HepG2 (cell line): ENCODE measurements around the gene MNT. TPM values are rescaled to one million over a fixed set of nuclear protein-coding genes. Genes with fewer than 3 reads are reported as not detected.

Experiments used
- ADNP ChIP-seq: sonication (generic); formaldehyde crosslinking; IDR thresholded peaks from 2 replicates; pipeline ENCODE4 v1.4.0; 2020; ENCODE audit warnings: missing genetic modification reagents
- ARNTL ChIP-seq: sonication (generic); formaldehyde crosslinking; IDR thresholded peaks from 2 replicates; pipeline ENCODE4 v1.4.0; 2020; ENCODE audit warnings: mild to moderate bottlenecking, missing genetic modification reagents
- ATF1 ChIP-seq: IDR thresholded peaks from 2 replicates; pipeline ENCODE4 v1.6.1; 2016; ENCODE audit warnings: mild to moderate bottlenecking, control low read depth
- BORCS8-MEF2B ChIP-seq: sonication (generic); formaldehyde crosslinking; IDR thresholded peaks from 2 replicates; pipeline ENCODE4 v1.8.0; 2022; ENCODE audit warnings: mild to moderate bottlenecking, missing genetic modification reagents
- DMAP1 ChIP-seq: IDR thresholded peaks from 2 replicates; pipeline ENCODE4 v1.6.1; 2016
- KLF15 ChIP-seq: sonication (generic); formaldehyde crosslinking; IDR thresholded peaks from 2 replicates; pipeline ENCODE4 v1.8.1; 2023; ENCODE audit warnings: borderline replicate concordance, mild to moderate bottlenecking, inconsistent platforms, missing genetic modification reagents, mixed read lengths
- MTF2 ChIP-seq: sonication (generic); formaldehyde crosslinking; IDR thresholded peaks from 2 replicates; pipeline ENCODE4 v1.5.0; 2020; ENCODE audit warnings: missing genetic modification reagents, borderline replicate concordance
- MYC ChIP-seq: sonication (generic); formaldehyde crosslinking; IDR thresholded peaks from 2 replicates; pipeline ENCODE4 v1.9.0; 2021; ENCODE audit warnings: missing genetic modification reagents, borderline replicate concordance
- NCOA1 ChIP-seq: sonication (generic); formaldehyde crosslinking; IDR thresholded peaks from 2 replicates; pipeline ENCODE4 v1.9.0; 2021; ENCODE audit warnings: missing genetic modification reagents
- ZNF562 ChIP-seq: sonication (generic); formaldehyde crosslinking; IDR thresholded peaks from 2 replicates; pipeline ENCODE4 v1.8.0; 2022; ENCODE audit warnings: missing genetic modification reagents, borderline replicate concordance
- ZNF672 ChIP-seq: sonication (generic); formaldehyde crosslinking; IDR thresholded peaks from 2 replicates; pipeline ENCODE4 v1.8.1; 2022; ENCODE audit warnings: missing genetic modification reagents
- polyA plus RNA-seq, 8 experiments: library from polyadenylated mRNA; depleted of rRNA in 3 of 8; stranded (reverse) in 7 of 8; unstranded in 1 of 8; fragments of >200 nt; fragmentation: Illumina TruSeq in 4 of 8; extraction: Trizol in 4 of 8; gene quantifications; 2 replicates each; pipeline versions ENCODE4 v1.2.1 to v1.2.3, GENCODE V29; 2011 to 2016; ENCODE audit warnings: low read depth in 4 of 8, missing spikeins in 1 of 8, mixed read lengths in 1 of 8; ENCODE audit not compliant: insufficient read depth in 1 of 8
- total RNA-seq, 5 experiments: library from RNA; depleted of rRNA; stranded (reverse); fragments of >200 nt; fragmentation: Illumina TruSeq; extraction: Trizol; gene quantifications; 2 replicates each; pipeline ENCODE4 v1.2.3, GENCODE V29; 2016; ENCODE audit warnings: low read depth in 1 of 5
- TF ChIP-seq, protein P1 (sequence below): sonication (generic); formaldehyde crosslinking; IDR thresholded peaks from 2 replicates; pipeline ENCODE4 v1.8.0; 2022; ENCODE audit warnings: low read depth, missing genetic modification reagents
- TF ChIP-seq, protein P2 (sequence below): sonication (generic); formaldehyde crosslinking; IDR thresholded peaks from 2 replicates; pipeline ENCODE4 v1.5.1; 2020; ENCODE audit warnings: missing genetic modification reagents, mild to moderate bottlenecking, borderline replicate concordance
- TF ChIP-seq, protein P3 (sequence below): sonication (generic); formaldehyde crosslinking; IDR thresholded peaks from 2 replicates; pipeline ENCODE4 v1.4.0; 2020; ENCODE audit warnings: missing genetic modification reagents, mild to moderate bottlenecking, borderline replicate concordance
- TF ChIP-seq, protein P4 (sequence below), 2 experiments: fragments of 450-650 bp in 1 of 2; sonication (generic) in 1 of 2; formaldehyde crosslinking; IDR thresholded peaks; 2 replicates each; pipeline versions ENCODE4 v1.5.0 to v1.8.0; 2020 to 2022; ENCODE audit warnings: mild to moderate bottlenecking in 1 of 2, missing genetic modification reagents in 1 of 2
- TF ChIP-seq, protein P5 (sequence below): sonication (generic); formaldehyde crosslinking; conservative IDR thresholded peaks from 2 replicates; pipeline ENCODE4 v1.8.1; 2023; ENCODE audit warnings: missing genetic modification reagents
- TF ChIP-seq, protein P6 (sequence below): sonication (generic); formaldehyde crosslinking; conservative IDR thresholded peaks from 2 replicates; pipeline ENCODE4 v1.4.0; 2020; ENCODE audit warnings: missing genetic modification reagents
- TF ChIP-seq, protein P7 (sequence below): sonication (generic); formaldehyde crosslinking; IDR thresholded peaks from 2 replicates; pipeline ENCODE4 v1.5.0; 2020; ENCODE audit warnings: missing genetic modification reagents

The MNT gene
- total and polyA plus RNA-seq, 2 of the 13 experiments (the other 11 are each of a cell fraction or from before 2014, with no cell fraction given), result 2.1 to 3.5 TPM

DNA sequence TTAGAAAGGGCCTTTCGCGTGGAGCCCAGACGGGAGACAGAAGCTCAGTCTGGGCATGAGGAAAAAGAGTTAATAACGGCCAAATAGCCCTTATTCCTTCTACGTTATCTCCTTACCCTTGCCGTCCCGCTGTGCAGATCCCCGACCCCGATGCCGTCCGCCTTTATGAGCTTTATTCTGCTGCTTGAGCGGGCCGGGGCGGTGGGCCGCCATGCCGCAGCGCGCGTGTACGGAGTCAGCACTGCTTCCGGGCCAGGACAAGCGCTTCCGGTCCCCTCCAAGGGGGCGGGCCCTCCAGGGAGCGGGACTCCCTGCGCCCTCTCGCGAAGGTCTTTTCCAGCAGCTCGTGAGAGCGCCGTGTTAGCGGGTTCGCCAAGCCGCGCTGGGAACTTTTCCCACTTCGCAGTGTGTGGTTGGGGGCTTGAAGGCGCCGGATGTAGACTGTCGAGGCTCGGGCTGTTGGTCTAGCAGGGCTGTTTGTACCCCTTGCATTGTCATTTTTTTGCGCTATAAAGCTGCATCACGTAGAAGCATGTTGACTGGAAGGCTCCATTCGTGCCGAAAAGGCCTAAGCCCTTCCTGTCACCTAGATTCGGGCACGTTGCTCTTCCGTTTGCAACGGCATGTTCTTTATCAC is 64.5 kb downstream of the MNT start, which contains the start of gene TSR1 (continued):
- TF ChIP-seq, protein P1, sequence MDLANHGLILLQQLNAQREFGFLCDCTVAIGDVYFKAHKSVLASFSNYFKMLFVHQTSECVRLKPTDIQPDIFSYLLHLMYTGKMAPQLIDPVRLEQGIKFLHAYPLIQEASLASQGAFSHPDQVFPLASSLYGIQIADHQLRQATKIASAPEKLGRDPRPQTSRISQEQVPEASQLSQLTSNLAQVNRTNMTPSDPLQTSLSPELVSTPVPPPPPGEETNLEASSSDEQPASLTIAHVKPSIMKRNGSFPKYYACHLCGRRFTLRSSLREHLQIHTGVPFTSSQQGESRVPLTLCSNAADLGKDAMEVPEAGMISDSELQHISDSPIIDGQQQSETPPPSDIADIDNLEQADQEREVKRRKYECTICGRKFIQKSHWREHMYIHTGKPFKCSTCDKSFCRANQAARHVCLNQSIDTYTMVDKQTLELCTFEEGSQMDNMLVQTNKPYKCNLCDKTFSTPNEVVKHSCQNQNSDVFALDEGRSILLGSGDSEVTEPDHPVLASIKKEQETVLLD, result peak; percentile 59; the same call in 1 of the 2 replicates
- TF ChIP-seq, protein P2, sequence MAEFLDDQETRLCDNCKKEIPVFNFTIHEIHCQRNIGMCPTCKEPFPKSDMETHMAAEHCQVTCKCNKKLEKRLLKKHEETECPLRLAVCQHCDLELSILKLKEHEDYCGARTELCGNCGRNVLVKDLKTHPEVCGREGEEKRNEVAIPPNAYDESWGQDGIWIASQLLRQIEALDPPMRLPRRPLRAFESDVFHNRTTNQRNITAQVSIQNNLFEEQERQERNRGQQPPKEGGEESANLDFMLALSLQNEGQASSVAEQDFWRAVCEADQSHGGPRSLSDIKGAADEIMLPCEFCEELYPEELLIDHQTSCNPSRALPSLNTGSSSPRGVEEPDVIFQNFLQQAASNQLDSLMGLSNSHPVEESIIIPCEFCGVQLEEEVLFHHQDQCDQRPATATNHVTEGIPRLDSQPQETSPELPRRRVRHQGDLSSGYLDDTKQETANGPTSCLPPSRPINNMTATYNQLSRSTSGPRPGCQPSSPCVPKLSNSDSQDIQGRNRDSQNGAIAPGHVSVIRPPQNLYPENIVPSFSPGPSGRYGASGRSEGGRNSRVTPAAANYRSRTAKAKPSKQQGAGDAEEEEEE (CRISPR knock-in tag), result no peak
- TF ChIP-seq, protein P3, sequence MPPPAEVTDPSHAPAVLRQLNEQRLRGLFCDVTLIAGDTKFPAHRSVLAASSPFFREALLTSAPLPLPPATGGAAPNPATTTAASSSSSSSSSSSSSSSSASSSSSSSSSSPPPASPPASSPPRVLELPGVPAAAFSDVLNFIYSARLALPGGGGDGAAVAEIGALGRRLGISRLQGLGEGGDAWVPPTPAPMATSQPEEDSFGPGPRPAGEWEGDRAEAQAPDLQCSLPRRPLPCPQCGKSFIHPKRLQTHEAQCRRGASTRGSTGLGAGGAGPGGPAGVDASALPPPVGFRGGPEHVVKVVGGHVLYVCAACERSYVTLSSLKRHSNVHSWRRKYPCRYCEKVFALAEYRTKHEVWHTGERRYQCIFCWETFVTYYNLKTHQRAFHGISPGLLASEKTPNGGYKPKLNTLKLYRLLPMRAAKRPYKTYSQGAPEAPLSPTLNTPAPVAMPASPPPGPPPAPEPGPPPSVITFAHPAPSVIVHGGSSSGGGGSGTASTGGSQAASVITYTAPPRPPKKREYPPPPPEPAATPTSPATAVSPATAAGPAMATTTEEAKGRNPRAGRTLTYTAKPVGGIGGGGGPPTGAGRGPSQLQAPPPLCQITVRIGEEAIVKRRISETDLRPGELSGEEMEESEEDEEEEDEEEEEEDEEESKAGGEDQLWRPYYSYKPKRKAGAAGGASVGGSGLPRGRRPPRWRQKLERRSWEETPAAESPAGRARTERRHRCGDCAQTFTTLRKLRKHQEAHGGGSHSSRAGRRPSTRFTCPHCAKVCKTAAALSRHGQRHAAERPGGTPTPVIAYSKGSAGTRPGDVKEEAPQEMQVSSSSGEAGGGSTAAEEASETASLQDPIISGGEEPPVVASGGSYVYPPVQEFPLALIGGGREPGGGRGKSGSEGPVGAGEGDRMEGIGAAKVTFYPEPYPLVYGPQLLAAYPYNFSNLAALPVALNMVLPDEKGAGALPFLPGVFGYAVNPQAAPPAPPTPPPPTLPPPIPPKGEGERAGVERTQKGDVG (CRISPR knock-in tag), result no peak; the same call in 1 of the 2 replicates
- TF ChIP-seq MTF2, result no peak
- TF ChIP-seq, protein P4, sequence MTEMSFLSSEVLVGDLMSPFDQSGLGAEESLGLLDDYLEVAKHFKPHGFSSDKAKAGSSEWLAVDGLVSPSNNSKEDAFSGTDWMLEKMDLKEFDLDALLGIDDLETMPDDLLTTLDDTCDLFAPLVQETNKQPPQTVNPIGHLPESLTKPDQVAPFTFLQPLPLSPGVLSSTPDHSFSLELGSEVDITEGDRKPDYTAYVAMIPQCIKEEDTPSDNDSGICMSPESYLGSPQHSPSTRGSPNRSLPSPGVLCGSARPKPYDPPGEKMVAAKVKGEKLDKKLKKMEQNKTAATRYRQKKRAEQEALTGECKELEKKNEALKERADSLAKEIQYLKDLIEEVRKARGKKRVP (CRISPR knock-in tag; IDR thresholded peaks at IDR 0.05), result peak in 1 of 2 experiments; percentile 64; a peak in 2 of 4 replicates
- peak; percentile 99 for TF ChIP-seq MYC (CRISPR knock-in tag)
- TF ChIP-seq ADNP (CRISPR knock-in tag), result no peak
- no peak for TF ChIP-seq ZNF562 (CRISPR knock-in tag)
- peak; percentile 98 for TF ChIP-seq DMAP1 (CRISPR knock-in tag)
- TF ChIP-seq NCOA1, result 0 out of 2 replicates have a peak, but pooled peaks have one; percentile 28
- TF ChIP-seq, protein P5, sequence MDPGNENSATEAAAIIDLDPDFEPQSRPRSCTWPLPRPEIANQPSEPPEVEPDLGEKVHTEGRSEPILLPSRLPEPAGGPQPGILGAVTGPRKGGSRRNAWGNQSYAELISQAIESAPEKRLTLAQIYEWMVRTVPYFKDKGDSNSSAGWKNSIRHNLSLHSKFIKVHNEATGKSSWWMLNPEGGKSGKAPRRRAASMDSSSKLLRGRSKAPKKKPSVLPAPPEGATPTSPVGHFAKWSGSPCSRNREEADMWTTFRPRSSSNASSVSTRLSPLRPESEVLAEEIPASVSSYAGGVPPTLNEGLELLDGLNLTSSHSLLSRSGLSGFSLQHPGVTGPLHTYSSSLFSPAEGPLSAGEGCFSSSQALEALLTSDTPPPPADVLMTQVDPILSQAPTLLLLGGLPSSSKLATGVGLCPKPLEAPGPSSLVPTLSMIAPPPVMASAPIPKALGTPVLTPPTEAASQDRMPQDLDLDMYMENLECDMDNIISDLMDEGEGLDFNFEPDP, result no peak
- TF ChIP-seq ARNTL (CRISPR knock-in tag), result 0 out of 2 replicates have a peak, but pooled peaks have one; percentile 65
- TF ChIP-seq BORCS8-MEF2B (CRISPR knock-in tag), result peak; percentile 88
- TF ChIP-seq, protein P6, sequence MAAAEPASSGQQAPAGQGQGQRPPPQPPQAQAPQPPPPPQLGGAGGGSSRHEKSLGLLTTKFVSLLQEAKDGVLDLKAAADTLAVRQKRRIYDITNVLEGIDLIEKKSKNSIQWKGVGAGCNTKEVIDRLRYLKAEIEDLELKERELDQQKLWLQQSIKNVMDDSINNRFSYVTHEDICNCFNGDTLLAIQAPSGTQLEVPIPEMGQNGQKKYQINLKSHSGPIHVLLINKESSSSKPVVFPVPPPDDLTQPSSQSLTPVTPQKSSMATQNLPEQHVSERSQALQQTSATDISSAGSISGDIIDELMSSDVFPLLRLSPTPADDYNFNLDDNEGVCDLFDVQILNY (CRISPR knock-in tag), result peak; percentile 64
- peak; percentile 81 for TF ChIP-seq KLF15 (CRISPR knock-in tag)
- 0 out of 2 replicates have a peak, but pooled peaks have one; percentile 27 for TF ChIP-seq ATF1 (CRISPR knock-in tag)
- TF ChIP-seq, protein P7, sequence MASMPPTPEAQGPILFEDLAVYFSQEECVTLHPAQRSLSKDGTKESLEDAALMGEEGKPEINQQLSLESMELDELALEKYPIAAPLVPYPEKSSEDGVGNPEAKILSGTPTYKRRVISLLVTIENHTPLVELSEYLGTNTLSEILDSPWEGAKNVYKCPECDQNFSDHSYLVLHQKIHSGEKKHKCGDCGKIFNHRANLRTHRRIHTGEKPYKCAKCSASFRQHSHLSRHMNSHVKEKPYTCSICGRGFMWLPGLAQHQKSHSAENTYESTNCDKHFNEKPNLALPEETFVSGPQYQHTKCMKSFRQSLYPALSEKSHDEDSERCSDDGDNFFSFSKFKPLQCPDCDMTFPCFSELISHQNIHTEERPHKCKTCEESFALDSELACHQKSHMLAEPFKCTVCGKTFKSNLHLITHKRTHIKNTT (CRISPR knock-in tag), result no peak
- no peak for TF ChIP-seq ZNF672 (CRISPR knock-in tag)
